Fibroblast of skin of left biceps (primary cell): ENCODE results near the gene TGFBI.

Experiments
- DNase-seq, 2 experiments: peaks; one replicate each; pipeline ENCODE4 v3.0.0-alpha.2; 2013; ENCODE audit warnings: low read depth in 2 of 2

Gene TGFBI

GRCh38 chr5:136028782-136029742 is at the start of gene TGFBI:
Gene TGFBI (plus strand): TSS chr5:136028988. CDS start chr5:136029056, 68 bp downstream.
- no peak for DNase-seq

GRCh38 chr5:135978993-135979392 is 49.8 kb upstream of the TGFBI start:
- DNase-seq, result no peak

- peak; percentile 89 to 91 for DNase-seq
Measured at GRCh38 chr5:135979510-135979909, 49.3 kb upstream of the TGFBI start.

- no peak for DNase-seq
Measured at GRCh38 chr5:135980620-135981019, 48.2 kb upstream of the TGFBI start.

GRCh38 chr5:135985951-135986350 is 42.8 kb upstream of the TGFBI start:
- DNase-seq, result no peak

- DNase-seq, result no peak
Measured at GRCh38 chr5:135986401-135986800, 42.4 kb upstream of the TGFBI start.

- no peak for DNase-seq
Measured at GRCh38 chr5:135986891-135987401, 41.8 kb upstream of the TGFBI start.

GRCh38 chr5:135988546-135988945 is 40.2 kb upstream of the TGFBI start:
- no peak for DNase-seq

- no peak for DNase-seq
Measured at GRCh38 chr5:135989686-135990085, 39.1 kb upstream of the TGFBI start.

GRCh38 chr5:135990528-135991255 is 38.1 kb upstream of the TGFBI start:
- DNase-seq, result no peak

- DNase-seq, result no peak
Measured at GRCh38 chr5:135991429-135991828, 37.4 kb upstream of the TGFBI start.

- no peak for DNase-seq
Measured at GRCh38 chr5:135993335-135993879, 35.4 kb upstream of the TGFBI start.

- DNase-seq, result peak; percentile 98
Measured at GRCh38 chr5:135993880-135994636, 34.7 kb upstream of the TGFBI start.

- no peak for DNase-seq
Measured at GRCh38 chr5:135995976-135996375, 32.8 kb upstream of the TGFBI start.

GRCh38 chr5:135996611-135997010 is 32.2 kb upstream of the TGFBI start:
- no peak for DNase-seq

- no peak for DNase-seq
Measured at GRCh38 chr5:135997673-135998335, 31.0 kb upstream of the TGFBI start.

- DNase-seq, result no peak
Measured at GRCh38 chr5:135998889-135999288, 29.9 kb upstream of the TGFBI start.

- DNase-seq, result peak; percentile 89 to 91
Measured at GRCh38 chr5:135999406-136000139, 29.2 kb upstream of the TGFBI start.

- no peak for DNase-seq
Measured at GRCh38 chr5:136000147-136000546, 28.6 kb upstream of the TGFBI start.

GRCh38 chr5:136000932-136001331 is 27.9 kb upstream of the TGFBI start:
- no peak for DNase-seq
